ENCODE data around the gene EID1.
"Not testable (repeated sequence)": the region's sequence is repeated elsewhere in the genome, so short reads cannot be mapped to it uniquely, and the experiment has no call there.

EID1 gene, protein sequence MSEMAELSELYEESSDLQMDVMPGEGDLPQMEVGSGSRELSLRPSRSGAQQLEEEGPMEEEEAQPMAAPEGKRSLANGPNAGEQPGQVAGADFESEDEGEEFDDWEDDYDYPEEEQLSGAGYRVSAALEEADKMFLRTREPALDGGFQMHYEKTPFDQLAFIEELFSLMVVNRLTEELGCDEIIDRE

DNA sequence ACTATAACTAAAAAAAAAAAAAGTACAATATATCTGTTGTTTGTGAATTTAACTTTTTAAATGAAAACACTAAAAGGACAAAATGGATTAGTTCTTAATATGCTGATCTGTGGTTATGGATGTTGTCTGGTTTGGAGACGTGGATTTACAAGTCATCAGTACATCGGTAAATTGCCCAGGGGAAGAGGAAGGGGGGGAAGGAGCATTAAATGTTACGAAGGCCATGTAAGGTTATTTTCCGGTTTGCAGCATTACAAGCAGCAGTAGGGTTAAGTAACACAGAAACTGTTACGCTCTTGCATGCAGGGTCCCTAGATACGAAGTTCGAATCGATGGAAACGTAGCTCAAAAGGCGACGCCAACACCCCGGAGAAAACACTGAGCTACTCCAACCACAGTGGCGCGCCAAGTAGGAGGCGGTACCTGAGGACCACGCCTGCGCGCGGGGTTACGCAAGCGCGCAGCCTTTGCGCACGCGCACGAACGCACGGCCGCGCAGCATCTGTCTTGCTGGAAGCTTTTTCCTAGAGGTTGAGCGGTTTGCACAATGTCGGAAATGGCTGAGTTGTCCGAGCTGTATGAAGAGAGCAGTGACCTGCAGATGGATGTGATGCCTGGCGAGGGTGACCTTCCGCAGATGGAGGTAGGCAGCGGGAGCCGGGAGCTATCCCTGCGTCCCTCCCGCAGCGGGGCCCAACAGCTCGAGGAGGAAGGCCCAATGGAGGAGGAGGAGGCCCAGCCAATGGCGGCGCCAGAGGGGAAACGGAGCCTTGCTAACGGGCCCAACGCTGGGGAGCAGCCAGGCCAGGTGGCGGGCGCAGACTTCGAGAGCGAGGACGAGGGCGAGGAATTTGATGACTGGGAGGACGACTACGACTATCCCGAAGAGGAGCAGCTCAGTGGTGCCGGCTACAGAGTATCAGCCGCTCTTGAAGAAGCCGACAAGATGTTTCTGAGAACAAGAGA is at the start of gene EID1:
Gene EID1, plus strand, starts transcription at position 505 of the 966 bp plus-strand sequence. Its CDS starts 43 bp downstream, at position 548.
- DNase-seq, result peak; percentile 94

DNA sequence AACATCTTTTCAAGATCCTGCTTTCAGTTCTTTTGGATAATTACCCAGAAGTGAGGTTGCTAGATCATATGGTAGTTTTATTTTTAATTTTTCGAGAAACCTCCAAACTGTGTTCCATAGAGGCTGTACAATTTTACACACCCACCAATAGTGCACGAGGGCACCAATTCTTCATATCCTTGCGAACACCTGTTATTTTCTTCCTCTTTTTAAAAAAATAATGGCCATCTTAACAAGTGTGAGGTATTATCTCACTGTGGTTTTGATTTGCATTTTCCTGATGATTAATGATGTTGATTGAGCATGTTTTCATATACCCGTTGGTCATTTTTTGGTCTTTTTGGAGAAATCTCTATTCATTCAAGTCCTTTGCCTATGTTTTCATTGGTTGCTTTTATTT is 49.5 kb upstream of the EID1 start:
- no peak for DNase-seq

DNA sequence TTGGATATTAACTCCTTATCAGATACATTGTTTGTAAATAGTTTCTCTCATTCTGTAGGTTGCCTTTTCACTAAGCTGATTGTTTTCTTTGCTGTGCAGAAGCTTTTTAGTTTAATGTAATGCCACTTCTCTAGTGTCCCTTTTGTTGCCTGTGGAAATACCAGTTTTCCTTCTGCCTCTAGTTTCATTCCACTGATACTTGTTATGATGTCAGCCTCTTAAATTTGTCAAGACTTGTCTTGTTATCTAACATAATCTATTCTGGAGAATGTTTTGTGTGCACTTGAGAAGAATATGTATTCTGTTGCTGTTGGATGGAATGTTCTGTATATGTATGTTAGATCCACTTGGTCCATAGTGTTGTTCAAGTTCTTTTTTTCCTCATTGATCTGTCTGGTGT is 49.0 kb upstream of the EID1 start:
- no peak for DNase-seq

DNA sequence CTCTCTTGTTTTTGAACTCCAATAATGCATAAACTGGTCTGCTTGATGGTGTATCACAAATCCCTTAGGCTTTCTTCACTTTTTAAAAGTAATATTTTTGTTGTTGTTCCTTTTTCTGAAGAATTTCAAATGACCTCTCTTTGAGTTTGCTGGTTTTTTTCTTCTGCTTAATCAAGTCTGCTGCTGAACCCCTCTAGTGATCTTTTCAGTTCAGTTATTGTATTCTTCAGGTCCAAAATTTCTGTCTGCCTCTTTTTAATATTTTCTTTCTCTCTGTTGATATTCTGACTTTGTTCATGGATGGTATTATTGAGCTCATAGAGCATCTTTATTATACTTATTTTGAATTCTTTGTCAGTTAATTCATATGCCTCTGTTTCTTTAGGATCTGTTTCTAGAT is 45.3 kb upstream of the EID1 start:
- no peak for DNase-seq

DNA sequence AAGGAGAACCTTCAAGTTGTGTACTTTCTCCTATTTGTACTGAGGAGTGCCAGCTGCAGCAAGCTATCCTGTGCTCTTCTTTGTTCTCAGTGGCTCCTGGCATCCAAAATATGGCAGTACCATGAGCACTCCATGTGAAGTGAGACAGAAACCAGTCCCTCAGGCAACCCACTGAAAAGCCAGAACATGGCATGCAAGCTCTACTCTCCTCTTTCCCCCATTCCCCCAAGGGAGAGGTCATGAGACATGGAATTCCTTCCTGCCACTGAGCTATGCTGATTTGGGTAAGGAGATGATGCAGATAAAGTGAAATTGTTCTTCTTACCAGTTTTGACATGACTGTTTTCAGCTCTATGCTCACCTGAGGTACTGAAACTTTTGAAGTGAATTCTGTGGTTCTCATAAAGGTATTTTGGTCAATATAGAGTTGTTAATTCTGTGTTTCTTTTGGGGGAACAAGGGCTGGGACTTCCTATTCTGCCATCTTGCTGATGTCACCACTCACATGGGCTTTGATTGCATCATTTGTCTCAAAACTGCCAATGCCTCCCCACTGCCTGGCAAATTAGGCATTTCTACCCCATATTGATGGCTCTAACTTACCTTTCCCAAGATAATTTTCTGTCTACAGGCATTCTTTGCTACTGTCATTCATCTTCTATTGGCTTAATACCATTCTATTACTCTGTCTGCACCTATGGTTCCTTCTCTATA is 44.3 kb upstream of the EID1 start:
- DNase-seq, result no peak

DNA sequence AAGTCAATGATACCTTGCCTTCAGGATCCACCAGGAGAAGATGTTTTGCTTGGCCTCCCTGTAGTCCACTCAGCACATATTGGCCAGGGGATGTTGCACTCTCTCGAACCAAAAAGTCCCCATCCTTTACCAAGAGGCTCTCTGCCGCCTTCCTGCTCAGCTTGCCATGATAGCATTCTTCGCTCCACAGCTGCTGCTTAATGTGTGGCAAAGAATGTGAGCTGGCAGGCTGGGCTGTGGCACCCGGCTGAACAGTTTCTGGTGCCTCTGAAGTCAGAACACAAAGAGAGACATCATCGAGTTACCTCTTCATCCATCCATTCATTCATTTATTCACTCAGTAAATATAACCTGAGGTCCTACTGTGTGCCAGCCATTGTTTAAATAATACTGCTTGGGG is 43.2 kb upstream of the EID1 start:
- DNase-seq, result no peak

DNA sequence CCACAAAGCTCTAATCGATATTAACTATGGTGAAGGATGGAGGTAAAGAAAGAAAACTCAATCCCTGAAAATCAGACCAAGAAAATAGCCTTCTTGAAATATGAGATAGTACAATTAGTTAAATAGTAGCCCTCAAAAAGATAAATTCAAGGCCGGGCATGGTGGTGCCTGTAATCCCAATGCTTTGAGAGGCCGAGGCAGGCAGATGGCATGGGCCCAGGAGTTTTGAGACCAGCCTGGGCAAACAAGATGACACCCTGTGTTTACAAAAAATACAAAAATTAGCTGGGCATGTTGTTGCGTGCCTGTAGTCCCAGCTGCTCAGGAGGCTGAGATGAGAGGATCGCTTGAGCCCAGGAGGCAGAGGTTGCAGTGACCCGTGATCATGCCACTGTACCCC is 35.4 kb upstream of the EID1 start:
- DNase-seq, result no peak

DNA sequence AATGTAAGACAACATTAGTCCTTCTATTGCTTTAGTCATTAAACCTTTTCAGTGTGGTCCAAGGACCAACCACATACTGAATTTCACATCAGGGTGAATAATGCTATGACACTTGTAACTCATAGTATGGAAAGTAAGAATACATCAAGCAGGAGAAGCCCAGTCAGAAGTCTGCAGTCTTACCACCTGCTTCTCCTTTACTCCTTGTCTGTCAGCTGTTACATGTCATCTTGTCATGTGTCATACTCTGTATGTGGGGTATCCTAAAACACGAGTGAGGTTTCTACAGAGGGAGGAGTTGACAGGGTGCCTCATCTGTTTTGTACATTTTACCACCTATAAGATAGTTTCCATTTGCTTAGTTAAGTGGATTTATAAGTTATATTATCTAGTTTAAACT is 32.8 kb upstream of the EID1 start:
- DNase-seq, result no peak

DNA sequence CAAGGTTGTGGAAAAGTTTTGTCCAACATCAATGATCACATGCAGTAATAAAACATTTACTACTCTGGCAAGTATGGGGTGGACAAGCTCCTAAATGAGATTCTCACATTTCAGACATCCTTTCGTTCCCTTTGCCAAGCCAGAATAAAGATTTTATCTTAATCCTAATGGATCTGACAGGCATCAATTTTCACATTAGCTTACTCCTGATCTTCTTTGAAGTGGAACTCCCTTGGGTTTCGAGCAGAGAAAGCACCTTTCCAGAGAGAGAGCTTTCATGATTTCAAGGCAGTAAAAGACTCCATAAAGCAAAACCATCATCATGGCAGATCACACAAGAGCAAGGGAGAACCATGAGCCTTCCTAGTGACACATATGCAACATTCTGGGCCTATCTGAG is 27.3 kb upstream of the EID1 start:
- DNase-seq, result no peak

DNA sequence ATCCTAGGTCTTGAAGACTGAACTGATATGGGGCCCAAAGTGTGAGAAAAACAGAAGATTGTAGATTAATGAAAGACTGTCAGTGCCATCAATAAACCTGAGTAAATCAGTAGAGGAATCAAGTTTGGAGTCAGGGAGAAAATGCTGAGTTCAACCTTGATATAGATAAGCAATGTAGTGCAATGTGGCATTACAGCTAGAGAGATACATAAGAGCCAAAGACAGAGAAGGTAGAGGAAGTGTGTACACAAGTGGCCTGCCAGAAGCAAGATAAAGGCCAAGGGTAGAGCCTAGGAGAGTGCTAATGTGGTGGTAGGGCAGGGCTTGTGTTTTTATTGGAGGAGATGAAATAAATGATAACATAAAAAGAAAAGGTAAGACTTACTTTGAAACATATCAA is 26.0 kb upstream of the EID1 start:
- DNase-seq, result no peak

DNA sequence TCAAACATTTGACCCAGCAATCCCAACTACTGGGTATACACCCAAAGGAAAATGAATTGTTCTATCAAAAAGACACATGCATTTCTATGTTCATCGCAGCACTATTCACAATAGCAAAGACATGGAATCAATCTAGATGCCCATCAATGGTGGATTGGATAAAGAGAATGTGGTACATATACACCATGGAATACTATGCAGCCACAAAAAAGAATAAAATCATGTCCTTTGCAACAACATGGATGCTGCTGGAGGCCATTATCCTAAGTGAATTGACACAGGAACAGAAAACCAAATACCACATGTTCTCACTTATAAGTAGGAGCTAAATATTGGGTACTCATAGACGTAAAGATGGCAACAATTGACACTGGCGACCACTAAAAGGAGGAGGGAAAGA is 23.5 kb upstream of the EID1 start:
- not testable (repeated sequence) for DNase-seq

DNA sequence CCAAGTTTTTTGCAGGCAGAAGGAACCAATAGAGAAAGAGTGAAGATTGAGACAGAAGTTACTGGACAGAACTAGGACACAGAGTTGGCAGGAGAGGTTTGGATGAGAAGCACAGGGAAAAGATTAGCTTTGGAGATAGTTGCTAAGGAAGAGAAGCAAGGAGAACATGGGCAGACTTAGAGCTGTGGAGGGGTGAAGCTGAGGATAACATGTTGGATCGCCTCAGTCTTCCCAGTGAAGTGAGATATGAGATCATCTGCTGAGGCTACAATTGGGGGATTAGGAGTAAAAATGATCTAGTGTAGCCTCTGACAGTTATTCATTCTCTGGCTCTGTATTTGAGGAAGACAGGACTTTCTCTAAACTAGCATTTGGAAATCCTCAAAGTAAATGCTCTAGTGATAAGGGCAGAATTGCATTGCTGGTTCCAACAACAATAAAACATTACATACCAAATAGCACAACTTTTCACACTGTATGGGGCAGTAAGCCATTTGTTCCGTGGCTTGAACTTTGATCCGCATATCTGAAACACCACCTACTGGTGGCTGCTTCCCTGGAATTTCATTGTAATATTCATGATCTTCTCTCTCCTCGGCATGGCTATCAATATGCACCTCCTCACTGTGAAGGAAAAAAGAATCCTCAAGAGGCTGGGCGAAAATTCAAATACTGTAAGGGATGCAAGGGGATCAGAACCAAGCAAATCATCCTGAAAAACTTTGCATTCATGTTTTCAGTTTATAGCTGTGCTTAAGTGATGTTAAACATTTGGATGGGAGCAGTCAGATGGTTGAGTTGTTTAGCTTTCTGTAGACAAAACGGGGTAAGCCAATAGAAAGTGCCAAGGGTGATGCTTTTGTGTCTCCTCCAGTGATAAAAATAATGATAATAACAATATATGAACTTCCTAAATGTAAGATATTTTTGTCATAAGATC is 22.2 kb upstream of the EID1 start:
- no peak for DNase-seq

DNA sequence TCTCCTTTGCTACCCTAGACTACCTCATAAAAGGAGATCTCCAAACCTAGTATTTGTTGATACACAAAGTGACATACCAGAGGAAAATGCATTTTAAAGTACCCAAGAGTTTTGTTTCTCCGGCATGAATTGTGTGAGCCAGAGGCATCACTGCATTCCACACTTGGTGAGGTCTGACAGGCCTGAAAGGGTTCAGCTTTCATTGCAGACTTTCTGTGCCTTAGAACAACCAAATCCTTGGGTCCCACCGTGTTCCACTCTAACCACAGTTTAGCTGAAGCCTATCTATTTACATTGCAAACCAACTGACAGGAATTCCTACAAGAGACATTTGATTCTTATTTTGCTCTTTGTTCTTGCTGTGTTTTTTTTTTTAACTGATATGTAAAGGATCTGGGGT is 21.0 kb upstream of the EID1 start:
- no peak for DNase-seq

DNA sequence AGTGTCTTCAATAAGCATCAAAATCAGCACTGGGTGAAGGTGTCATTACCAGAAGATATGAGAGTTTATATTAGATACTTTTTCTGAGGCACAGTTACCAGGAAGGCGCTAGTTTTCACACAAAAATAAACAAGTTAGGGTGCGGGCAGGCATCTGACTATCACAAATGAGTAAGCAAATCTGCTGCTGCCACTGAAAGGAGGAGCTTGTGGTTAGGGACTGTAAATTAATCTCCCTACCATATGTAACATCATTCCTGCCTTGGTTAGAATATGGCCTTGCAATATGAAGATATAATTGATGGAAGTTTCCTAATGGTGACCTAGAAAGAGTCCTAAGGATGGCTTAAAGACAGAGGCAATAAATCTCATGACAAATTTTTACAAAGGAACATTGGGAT is 19.5 kb upstream of the EID1 start:
- DNase-seq, result no peak

DNA sequence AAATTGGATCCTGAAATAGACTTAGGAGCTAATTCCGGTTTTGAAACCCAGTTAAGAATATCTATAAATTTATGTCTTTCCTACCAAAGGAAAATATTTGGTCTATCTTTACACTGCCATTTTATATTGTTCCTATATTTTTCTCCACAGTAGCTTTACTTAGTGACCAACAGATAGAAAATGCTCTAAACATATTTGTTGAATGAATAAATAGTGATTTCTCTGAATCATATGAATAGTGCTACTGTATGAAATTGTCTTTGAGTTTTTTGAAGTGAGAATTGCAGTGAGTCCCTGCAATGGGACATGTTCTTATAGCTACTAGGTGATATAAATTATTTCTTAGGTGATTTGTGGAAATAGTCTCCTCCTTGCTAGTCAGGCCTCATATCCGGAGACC is 18.5 kb upstream of the EID1 start:
- no peak for DNase-seq

DNA sequence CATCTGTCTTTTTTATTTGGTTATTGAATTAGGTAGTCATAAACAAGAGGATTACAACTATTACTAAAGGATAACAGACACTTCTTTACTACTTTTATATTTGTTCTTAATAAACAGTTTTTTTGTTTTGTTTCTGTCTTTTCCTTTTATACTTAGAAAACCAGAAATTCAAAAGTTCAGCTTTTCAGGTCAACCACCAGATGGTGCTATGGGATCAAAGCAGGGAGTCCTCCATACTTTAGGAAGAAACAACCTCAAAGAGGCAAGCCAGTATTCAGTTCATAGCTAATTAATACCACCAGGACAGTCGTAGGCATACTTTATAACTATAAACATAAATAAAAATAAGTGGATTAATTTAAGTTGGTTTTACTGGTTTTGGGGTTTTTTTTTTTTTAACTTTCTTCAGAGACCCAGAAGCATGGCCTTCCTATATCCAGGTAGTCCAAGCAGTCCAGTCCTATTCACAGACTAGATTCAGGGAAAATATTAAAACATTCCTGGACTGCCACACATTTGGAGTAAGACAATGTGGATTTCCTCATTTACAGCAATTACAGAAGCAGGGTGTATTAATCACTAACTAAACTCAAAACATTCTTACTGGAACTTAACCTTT is 16.0 kb upstream of the EID1 start:
- DNase-seq, result peak; percentile 70

DNA sequence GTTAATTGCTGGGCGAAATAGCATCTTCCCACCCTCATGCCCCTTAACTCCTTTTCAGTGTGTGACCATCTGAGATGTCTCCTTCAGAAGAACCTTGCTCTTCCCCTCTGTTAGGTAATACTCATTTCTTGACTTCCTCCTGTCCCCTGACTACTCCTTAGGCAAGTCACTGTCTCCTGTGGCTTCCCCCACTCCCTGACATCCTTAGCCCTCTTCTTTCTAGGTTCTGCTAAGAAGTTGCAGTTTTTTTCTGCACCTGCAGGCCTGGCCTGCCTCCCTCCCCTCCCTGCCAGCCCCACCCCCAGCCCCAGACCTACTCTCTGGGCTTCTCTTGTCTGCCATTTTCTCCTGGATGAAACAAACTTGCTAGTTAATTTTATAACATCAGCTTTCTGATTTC is 15.2 kb upstream of the EID1 start:
- no peak for DNase-seq

DNA sequence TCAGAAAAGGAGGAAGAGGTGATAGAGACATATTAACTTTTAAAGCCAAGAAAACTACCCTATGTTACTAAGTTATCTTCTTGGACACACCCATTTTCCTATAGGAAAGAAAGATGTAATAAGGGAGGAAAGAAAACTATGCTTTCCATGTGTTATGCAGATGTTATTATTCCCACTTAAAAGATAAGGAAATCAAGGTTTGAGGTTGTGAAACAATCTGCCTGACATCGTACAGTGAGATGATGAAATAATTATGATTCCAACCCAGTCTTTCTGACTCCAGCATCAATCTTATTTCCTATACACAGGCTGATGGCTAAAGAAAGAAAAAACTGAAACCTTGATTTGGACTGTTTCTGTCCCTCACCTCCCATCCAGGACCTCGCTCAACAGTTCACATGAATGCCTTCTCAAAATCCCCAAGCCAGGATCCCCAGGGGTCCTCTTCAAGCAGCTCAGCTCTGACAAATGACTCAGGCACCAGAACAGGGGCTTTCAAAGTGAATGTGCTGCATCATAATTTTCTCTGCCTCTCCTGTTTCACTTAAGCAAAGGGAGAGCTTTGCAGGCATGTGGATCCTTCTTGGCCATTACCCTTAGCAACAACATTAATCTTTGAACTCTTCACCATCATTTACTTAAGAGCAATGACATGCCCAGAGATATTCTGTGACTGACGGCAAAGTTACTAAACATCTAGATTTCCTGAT is 12.4 kb upstream of the EID1 start:
- DNase-seq, result no peak

DNA sequence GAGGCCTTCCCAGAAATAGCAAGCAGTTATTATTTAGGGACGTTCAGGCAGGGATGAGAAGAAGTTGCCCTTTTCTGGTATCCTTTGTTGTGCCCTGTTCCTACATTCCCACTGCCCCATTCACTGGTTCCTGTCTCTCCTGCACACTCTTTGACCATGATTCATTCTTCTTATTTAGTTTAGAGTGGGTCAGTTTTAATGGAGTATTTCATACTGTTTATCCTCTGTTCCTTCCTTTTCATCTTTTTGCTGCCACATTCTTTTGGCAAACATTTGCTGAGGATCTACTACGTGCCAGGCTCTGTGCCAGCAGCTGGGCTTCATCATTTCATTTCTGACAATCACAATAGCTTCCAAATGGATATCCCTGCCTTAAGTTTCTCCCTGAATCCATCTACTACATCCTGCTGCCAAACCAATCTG is 11.8 kb upstream of the EID1 start:
- DNase-seq, result no peak

DNA sequence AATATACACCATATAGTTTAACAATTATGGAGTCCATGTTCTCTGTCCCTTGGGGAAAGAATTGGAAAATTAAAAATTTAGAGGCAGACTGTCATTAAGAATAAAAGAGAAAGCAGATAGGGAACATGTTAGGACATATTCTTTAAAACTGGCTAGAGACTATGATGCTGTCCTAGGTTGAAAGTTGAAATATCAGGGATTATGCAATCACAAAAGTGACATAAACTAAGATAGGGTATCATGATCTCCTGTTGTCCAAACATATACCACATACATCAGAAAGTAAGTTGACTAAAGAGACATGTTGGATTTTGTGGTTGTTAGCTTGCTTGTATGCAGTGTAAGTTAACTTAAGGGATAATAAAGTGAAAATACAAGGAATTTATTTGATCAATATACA is 9.9 kb upstream of the EID1 start:
- no peak for DNase-seq

DNA sequence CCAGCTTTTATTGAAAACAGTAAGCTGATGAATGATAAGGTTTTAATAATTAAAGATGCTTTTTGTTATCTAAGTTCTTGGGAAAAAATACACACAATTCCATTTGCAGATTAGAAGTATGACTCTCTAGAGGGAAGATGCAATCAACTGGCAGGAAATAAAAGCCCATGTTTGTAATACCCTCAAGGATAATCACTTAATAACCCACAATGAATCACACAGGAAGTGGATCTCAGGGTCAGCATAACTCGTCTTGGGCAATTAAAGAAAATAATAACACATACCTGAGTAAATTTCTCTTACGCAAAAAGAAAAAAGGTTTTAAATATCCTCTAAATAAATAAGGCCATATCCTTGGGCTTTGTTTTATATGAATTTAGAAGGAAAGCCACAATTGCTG is 9.4 kb upstream of the EID1 start:
- DNase-seq, result no peak

DNA sequence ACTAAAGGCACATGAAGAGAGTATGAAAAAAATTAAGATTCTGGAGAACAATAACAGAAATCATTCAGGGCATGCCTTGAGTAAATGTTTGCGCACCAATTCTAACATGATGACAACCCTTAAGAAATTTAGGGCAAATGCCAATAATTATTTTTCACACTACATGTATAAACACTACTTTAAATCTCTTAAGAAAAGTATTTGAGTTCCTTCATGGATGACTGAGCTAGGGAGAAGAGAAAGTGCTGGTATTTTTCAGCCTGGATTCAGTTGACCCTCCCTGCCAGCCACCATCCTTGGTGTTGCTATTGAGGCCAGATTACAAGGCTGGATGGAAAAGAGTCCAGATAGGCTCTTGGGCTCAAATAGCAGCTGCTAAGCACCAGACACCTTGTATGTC is 8.0 kb upstream of the EID1 start:
- DNase-seq, result no peak
